Activated CD8-positive, alpha-beta T cell treated with anti-CD3 and anti-CD28 coated beads for 36 hours (primary cell): ENCODE data around the gene AIMP1. TPM values are rescaled to one million over a fixed set of nuclear protein-coding genes. Genes with fewer than 3 reads are reported as not detected.
A peak's percentile ranks its signal among the peaks of the same experiment; 100 is the strongest.

Source experiments
- ATAC-seq: fragments of 200-7000 bp; cut with Tn5 transposase; one replicate; pipeline ENCODE4 v1.10.0; 2021; ENCODE audit warnings: mild to moderate bottlenecking, moderate library complexity
- CTCF ChIA-PET: fragments of 350-600 bp; sonication (Branson Sonifier 250); formaldehyde crosslinking; loops from one replicate; lab custom pipeline; 2021; ENCODE audit warnings: antibody characterized with exemption; lab: Charles Lee
- POLR2A ChIA-PET: fragments of 350-600 bp; sonication (Branson Sonifier 250); formaldehyde crosslinking; loops from one replicate; lab custom pipeline; 2021; ENCODE audit warnings: antibody characterized with exemption; lab: Charles Lee
- DNase-seq: peaks from one replicate; pipeline ENCODE4 v3.0.0-alpha.2; 2020
- H3K27ac Mint-ChIP-seq: one replicate; pipeline ENCODE4 v1.8.0; 2021; ENCODE audit warnings: mild to moderate bottlenecking, mixed read lengths
- H3K27me3 Mint-ChIP-seq: one replicate; pipeline ENCODE4 v1.8.0; 2021; ENCODE audit warnings: mixed read lengths
- H3K36me3 Mint-ChIP-seq: one replicate; pipeline ENCODE4 v1.8.0; 2021; ENCODE audit warnings: low read depth, mixed read lengths
- H3K4me1 Mint-ChIP-seq: one replicate; pipeline ENCODE4 v1.8.0; 2021; ENCODE audit warnings: low read depth, mixed read lengths
- H3K4me3 Mint-ChIP-seq: one replicate; pipeline ENCODE4 v1.8.0; 2021; ENCODE audit warnings: mild to moderate bottlenecking, moderate library complexity, mixed read lengths
- H3K9me3 Mint-ChIP-seq: one replicate; pipeline ENCODE4 v1.8.0; 2021; ENCODE audit warnings: mixed read lengths
- CTCF ChIP-seq: fragments of 200-600 bp; IDR thresholded peaks from one replicate; pipeline ENCODE4 v1.8.0; 2022; ENCODE audit warnings: antibody characterized with exemption, mild to moderate bottlenecking
- intact Hi-C: fragments of 100-400 bp; cut with micrococcal nuclease; formaldehyde crosslinking; loops from one replicate; pipeline ENCODE4 v1.10.0; 2022
- total RNA-seq, 2 experiments: library from RNA; stranded (reverse); gene quantifications; one replicate each; pipeline ENCODE4 v1.2.3, GENCODE V29; 2021

Gene AIMP1
- 10 to 100 TPM; 73.4 to 74.0 TPM for total RNA-seq

- H3K36me3 Mint-ChIP-seq, result peaks cover 18% of the 10 kb centered on the region
- DNase-seq, result peak; percentile 91
- ChIA-PET POLR2A (interaction anchor here (0.6 to 1.6 kb wide), 8 partner anchors 10 to 1362 kb away, joined by 3 to 8 read pairs (median 3); no protein-coding TSS in a partner anchor), CTCF (interaction anchor here (0.9 to 1.8 kb wide), 3 partner anchors 12 to 77 kb away, joined by 3 to 7 read pairs (median 4); no protein-coding TSS in a partner anchor)
- no peaks in the 10 kb centered on the region for H3K27me3 Mint-ChIP-seq
- ATAC-seq, result peak; percentile 90
- no peak within 1 kb of the TSS for H3K4me3 Mint-ChIP-seq
- no peak within 1 kb of the TSS for H3K27ac Mint-ChIP-seq
- intact Hi-C loops, result no loop called here
- no peak for TF ChIP-seq CTCF
- no peaks in the 10 kb centered on the region for H3K9me3 Mint-ChIP-seq
- peaks cover 29% of the 10 kb centered on the region for H3K4me1 Mint-ChIP-seq
These were observed at the start of gene AIMP1, which contains the start of gene TBCK for GRCh38 chr4:106315968-106316772. Gene AIMP1 (plus strand): TSS chr4:106316550. CDS start chr4:106325010, 8,460 bp downstream. Gene TBCK (minus strand): TSS chr4:106316209. CDS start chr4:106308960, 7,249 bp downstream.

- intact Hi-C loops, result no loop called here
- Mint-ChIP-seq H3K4me1 (peaks cover 8% of the 10 kb centered on the region), H3K27me3 (no peaks in the 10 kb centered on the region), H3K4me3 (no peak overlapping the region), H3K36me3 (peaks cover 3% of the 10 kb centered on the region), H3K27ac (no peak overlapping the region), H3K9me3 (no peaks in the 10 kb centered on the region)
- no peak for DNase-seq
- CTCF ChIA-PET, result interaction anchor here (1.7 kb wide), 1 partner anchor 20 kb away, joined by 4 read pairs; no protein-coding TSS in a partner anchor
- POLR2A ChIA-PET, result no interaction called here
- TF ChIP-seq CTCF, result no peak
- no peak for ATAC-seq
These were observed 47.6 kb upstream of the AIMP1 start for GRCh38 chr4:106268786-106269185.

GRCh38 chr4:106269711-106270110, 46.6 kb upstream of the AIMP1 start:
- TF ChIP-seq CTCF, result no peak
- DNase-seq (no peak), ATAC-seq (no peak)
- Mint-ChIP-seq H3K4me3 (no peak overlapping the region), H3K36me3 (peaks cover 8% of the 10 kb centered on the region), H3K27me3 (no peaks in the 10 kb centered on the region), H3K9me3 (no peaks in the 10 kb centered on the region), H3K4me1 (peaks cover 13% of the 10 kb centered on the region), H3K27ac (no peak overlapping the region)
- intact Hi-C loops, result no loop called here
- POLR2A ChIA-PET, result no interaction called here
- CTCF ChIA-PET, result no interaction called here

GRCh38 chr4:106270736-106271135, 45.6 kb upstream of the AIMP1 start:
- H3K4me3 Mint-ChIP-seq, result no peak overlapping the region
- TF ChIP-seq CTCF, result no peak
- H3K9me3 Mint-ChIP-seq, result no peaks in the 10 kb centered on the region
- H3K4me1 Mint-ChIP-seq, result peaks cover 13% of the 10 kb centered on the region
- intact Hi-C loops, result no loop called here
- H3K27me3 Mint-ChIP-seq, result no peaks in the 10 kb centered on the region
- POLR2A ChIA-PET, result no interaction called here
- no peak overlapping the region for H3K27ac Mint-ChIP-seq
- ATAC-seq (no peak), DNase-seq (no peak)
- CTCF ChIA-PET, result interaction anchor here (0.5 kb wide), 1 partner anchor 343 kb away, joined by 3 read pairs; no protein-coding TSS in a partner anchor
- H3K36me3 Mint-ChIP-seq, result peaks cover 8% of the 10 kb centered on the region

GRCh38 chr4:106273831-106274230, 42.5 kb upstream of the AIMP1 start:
- H3K27ac Mint-ChIP-seq, result no peak overlapping the region
- TF ChIP-seq CTCF, result no peak
- H3K27me3 Mint-ChIP-seq, result no peaks in the 10 kb centered on the region
- peaks cover 8% of the 10 kb centered on the region for H3K4me1 Mint-ChIP-seq
- ATAC-seq (no peak), DNase-seq (no peak)
- H3K36me3 Mint-ChIP-seq, result peaks cover 8% of the 10 kb centered on the region
- ChIA-PET POLR2A (no interaction called here), CTCF (no interaction called here)
- H3K4me3 Mint-ChIP-seq, result no peak overlapping the region
- intact Hi-C loops, result no loop called here
- H3K9me3 Mint-ChIP-seq, result no peaks in the 10 kb centered on the region
